Stimulated activated CD8-positive, alpha-beta memory T cell treated with anti-CD3 and anti-CD28 coated beads, Interleukin-7, amount 100 ng/mL, for 1 hour (primary cell): ENCODE data around the gene ZFP62.
"Not testable (repeated sequence)": the region's sequence is repeated elsewhere in the genome, so short reads cannot be mapped to it uniquely, and the experiment has no call there.

ENCODE experiments used
- DNase-seq, 2 donors: peaks; one replicate each; pipeline ENCODE4 v3.0.0-alpha.2; 2020; ENCODE audit warnings: low read depth in 2 of 2

The ZFP62 gene

GRCh38 chr5:180860887-180861822 lies at the start of gene ZFP62:
ZFP62 (minus strand) TSS chr5:180861276; CDS start chr5:180861219, 57 bp downstream.
- DNase-seq, result peak; percentile 69 to 77

- DNase-seq, result no peak
These were observed 49.7 kb upstream of the ZFP62 start for GRCh38 chr5:180910735-180911134.

- DNase-seq, result no peak
These were observed 49.1 kb upstream of the ZFP62 start for GRCh38 chr5:180910182-180910581.

GRCh38 chr5:180909782-180910181 lies 48.7 kb upstream of the ZFP62 start:
- DNase-seq, result no peak

GRCh38 chr5:180908998-180909731 lies 48.1 kb upstream of the ZFP62 start:
- no peak for DNase-seq

- no peak for DNase-seq
These were observed 47.3 kb upstream of the ZFP62 start for GRCh38 chr5:180908400-180908799.

GRCh38 chr5:180901319-180902009 lies 40.4 kb upstream of the ZFP62 start:
- no peak for DNase-seq

- DNase-seq, result no peak
These were observed 39.1 kb upstream of the ZFP62 start for GRCh38 chr5:180900178-180900577.

GRCh38 chr5:180898621-180899246 lies 37.7 kb upstream of the ZFP62 start, which contains the start of gene BTNL8:
BTNL8 (plus strand) TSS chr5:180899159; CDS start chr5:180899311, 152 bp downstream.
- no peak for DNase-seq

- DNase-seq, result not testable (repeated sequence)
These were observed 34.3 kb upstream of the ZFP62 start for GRCh38 chr5:180895330-180895729.

GRCh38 chr5:180889381-180889780 lies 28.3 kb upstream of the ZFP62 start:
- no peak for DNase-seq

- DNase-seq, result not testable (repeated sequence)
These were observed 24.9 kb upstream of the ZFP62 start for GRCh38 chr5:180885845-180886529.

GRCh38 chr5:180875860-180876426 lies 14.9 kb upstream of the ZFP62 start:
- no peak for DNase-seq

GRCh38 chr5:180874804-180875582 lies 13.9 kb upstream of the ZFP62 start:
- no peak for DNase-seq

GRCh38 chr5:180873615-180874520 lies 12.8 kb upstream of the ZFP62 start:
- DNase-seq, result no peak

- DNase-seq, result no peak
These were observed 11.3 kb upstream of the ZFP62 start for GRCh38 chr5:180872419-180872818.

GRCh38 chr5:180870276-180871068 lies 9.4 kb upstream of the ZFP62 start:
- no peak for DNase-seq

GRCh38 chr5:180869587-180869986 lies 8.5 kb upstream of the ZFP62 start:
- no peak for DNase-seq
